ENCODE measurements around the gene SMARCA4. TPM values are rescaled to one million over a fixed set of nuclear protein-coding genes. Genes with fewer than 3 reads are reported as not detected.

SMARCA4 gene
- total and polyA plus RNA-seq, 2 donors from 2014 or later = 59.8 to 124 TPM

DNA sequence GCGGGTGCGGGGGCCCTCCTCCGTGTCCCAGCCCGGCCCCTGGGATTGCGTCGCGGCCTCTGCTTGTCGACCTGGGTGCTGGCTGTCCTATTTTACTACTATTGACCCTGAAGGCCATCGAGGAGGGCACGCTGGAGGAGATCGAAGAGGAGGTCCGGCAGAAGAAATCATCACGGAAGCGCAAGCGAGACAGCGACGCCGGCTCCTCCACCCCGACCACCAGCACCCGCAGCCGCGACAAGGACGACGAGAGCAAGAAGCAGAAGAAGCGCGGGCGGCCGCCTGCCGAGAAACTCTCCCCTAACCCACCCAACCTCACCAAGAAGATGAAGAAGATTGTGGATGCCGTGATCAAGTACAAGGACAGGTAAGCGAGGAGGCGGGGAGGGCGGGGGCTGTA is 80.4 kb downstream of the SMARCA4 start:
- Histone ChIP-seq H3K36me3 (ENCODE audit: control insufficient read depth in 2 of 3, insufficient read depth in 3 of 3, low read length in 3 of 3) (peaks cover 4 to 37% (median 20%) of the 10 kb centered on the region in 3 donors), H3K27ac (ENCODE audit: low read depth in 2 of 2, low read length in 2 of 2) (no peak overlapping the region)

DNA sequence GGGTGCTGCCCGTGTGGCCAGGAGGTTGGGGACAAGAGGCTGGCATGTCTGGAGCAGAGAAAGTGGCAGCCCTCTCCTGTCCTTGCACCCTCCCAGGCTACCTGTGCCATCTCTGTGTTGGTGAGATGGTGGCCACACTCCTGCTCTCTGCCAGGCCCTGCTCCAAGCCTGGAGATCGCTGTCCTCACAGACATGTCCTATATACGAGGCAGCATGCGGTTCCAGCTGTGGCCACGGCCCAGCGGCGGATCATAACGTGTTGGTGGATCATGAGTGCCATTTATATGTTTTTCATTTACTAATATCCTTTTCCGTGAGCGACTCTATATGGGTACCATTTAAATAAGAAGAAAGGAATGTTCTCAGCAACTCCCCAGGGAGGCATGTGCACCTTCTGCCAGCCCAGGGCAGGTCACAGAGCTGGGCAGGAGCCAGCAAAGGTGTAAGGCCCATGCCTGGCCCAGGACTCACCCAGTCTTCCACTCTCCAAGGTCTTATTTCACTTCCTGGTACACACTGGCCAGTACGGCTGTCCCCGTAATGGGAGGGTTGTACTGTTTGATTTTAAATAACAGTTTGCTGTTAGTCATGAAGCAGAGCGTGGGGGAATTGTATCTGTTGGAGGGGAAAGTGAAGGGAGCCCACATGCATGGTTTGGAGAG is 81.3 kb downstream of the SMARCA4 start:
- intact Hi-C loops (cut with DNase I) = no loop called here
- no peak overlapping the region for H3K27ac ChIP-seq (ENCODE audit: low read depth in 2 of 2, low read length in 2 of 2)
- H3K4me1 ChIP-seq (ENCODE audit: control insufficient read depth in 2 of 3, insufficient read depth in 2 of 3, low read depth in 1 of 3, low read length in 3 of 3) = no peaks in the 10 kb centered on the region
- FAIRE-seq (no peak), DNase-seq (peak in 1 of 5 donors; percentile 91)
- no peaks in the 10 kb centered on the region for H3K9me3 ChIP-seq (ENCODE audit: control insufficient read depth in 2 of 3, insufficient read depth in 1 of 3, low read length in 3 of 3)
- H3K27me3 ChIP-seq (ENCODE audit: control insufficient read depth, insufficient read depth, low read length) = no peaks in the 10 kb centered on the region
- peak overlapping the region in 1 of 3 donors; percentile 7 for H3K9ac ChIP-seq (ENCODE audit: low read length in 3 of 3)
- TF ChIP-seq, protein P1, sequence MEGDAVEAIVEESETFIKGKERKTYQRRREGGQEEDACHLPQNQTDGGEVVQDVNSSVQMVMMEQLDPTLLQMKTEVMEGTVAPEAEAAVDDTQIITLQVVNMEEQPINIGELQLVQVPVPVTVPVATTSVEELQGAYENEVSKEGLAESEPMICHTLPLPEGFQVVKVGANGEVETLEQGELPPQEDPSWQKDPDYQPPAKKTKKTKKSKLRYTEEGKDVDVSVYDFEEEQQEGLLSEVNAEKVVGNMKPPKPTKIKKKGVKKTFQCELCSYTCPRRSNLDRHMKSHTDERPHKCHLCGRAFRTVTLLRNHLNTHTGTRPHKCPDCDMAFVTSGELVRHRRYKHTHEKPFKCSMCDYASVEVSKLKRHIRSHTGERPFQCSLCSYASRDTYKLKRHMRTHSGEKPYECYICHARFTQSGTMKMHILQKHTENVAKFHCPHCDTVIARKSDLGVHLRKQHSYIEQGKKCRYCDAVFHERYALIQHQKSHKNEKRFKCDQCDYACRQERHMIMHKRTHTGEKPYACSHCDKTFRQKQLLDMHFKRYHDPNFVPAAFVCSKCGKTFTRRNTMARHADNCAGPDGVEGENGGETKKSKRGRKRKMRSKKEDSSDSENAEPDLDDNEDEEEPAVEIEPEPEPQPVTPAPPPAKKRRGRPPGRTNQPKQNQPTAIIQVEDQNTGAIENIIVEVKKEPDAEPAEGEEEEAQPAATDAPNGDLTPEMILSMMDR (IDR thresholded peaks at IDR 0.05; ENCODE audit: borderline replicate concordance, extremely low read depth, insufficient read depth) = no peak
- H3K36me3 ChIP-seq (ENCODE audit: control insufficient read depth in 2 of 3, insufficient read depth in 3 of 3, low read length in 3 of 3) = peaks cover 4 to 31% (median 15%) of the 10 kb centered on the region in 3 donors
- H3K4me3 ChIP-seq (ENCODE audit: low read length in 3 of 3) = no peak overlapping the region

More for the DNA sequence above, 80.4 kb downstream of the SMARCA4 start:
- no peaks in the 10 kb centered on the region for H3K9me3 ChIP-seq (ENCODE audit: control insufficient read depth in 2 of 3, insufficient read depth in 1 of 3, low read length in 3 of 3)
- no peaks in the 10 kb centered on the region for H3K4me1 ChIP-seq (ENCODE audit: control insufficient read depth in 2 of 3, insufficient read depth in 2 of 3, low read depth in 1 of 3, low read length in 3 of 3)
- no peak for DNase-seq
- H3K27me3 ChIP-seq (ENCODE audit: control insufficient read depth, insufficient read depth, low read length) = no peaks in the 10 kb centered on the region
- no peak for FAIRE-seq
- intact Hi-C loops (cut with DNase I) = no loop called here
- TF ChIP-seq, protein P1 (IDR thresholded peaks at IDR 0.05; ENCODE audit: borderline replicate concordance, extremely low read depth, insufficient read depth) = no peak
- H3K4me3 ChIP-seq (ENCODE audit: low read length in 3 of 3) = no peak overlapping the region
- no peak overlapping the region for H3K9ac ChIP-seq (ENCODE audit: low read length in 3 of 3)

DNA sequence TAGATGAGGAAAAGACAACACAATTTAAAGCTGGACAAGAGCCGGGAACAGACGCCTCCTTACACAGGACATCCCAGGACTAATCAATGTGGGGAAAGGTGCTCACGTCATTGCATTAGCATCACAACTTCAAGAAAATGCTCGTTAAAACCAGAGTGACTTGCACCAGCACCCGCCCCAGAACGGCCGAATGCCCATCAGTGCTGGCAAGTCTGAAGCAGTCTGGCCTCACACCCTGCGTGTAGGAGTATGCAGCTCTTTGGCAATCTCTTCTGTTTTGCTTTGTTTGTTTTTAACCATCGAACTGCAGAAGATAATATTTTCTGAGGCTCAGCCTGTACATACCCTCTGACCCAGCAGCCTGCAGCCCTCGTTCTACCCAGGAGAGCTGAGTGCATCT is 83.6 kb downstream of the SMARCA4 start:
- FAIRE-seq = no peak
- DNase-seq = no peak
- Histone ChIP-seq H3K9me3 (ENCODE audit: control insufficient read depth in 2 of 3, insufficient read depth in 1 of 3, low read length in 3 of 3) (no peaks in the 10 kb centered on the region), H3K36me3 (ENCODE audit: control insufficient read depth in 2 of 3, insufficient read depth in 3 of 3, low read length in 3 of 3) (peaks cover 4 to 31% (median 10%) of the 10 kb centered on the region in 3 donors), H3K27ac (ENCODE audit: low read depth in 2 of 2, low read length in 2 of 2) (no peak overlapping the region), H3K4me1 (ENCODE audit: control insufficient read depth in 2 of 3, insufficient read depth in 2 of 3, low read depth in 1 of 3, low read length in 3 of 3) (no peaks in the 10 kb centered on the region), H3K27me3 (ENCODE audit: control insufficient read depth, insufficient read depth, low read length) (no peaks in the 10 kb centered on the region), H3K9ac (ENCODE audit: low read length in 3 of 3) (no peak overlapping the region), H3K4me3 (ENCODE audit: low read length in 3 of 3) (no peak overlapping the region)
- intact Hi-C loops (cut with DNase I) = no loop called here
- TF ChIP-seq, protein P1 (IDR thresholded peaks at IDR 0.05; ENCODE audit: borderline replicate concordance, extremely low read depth, insufficient read depth) = no peak

Measured in kidney (tissue), 14 donors.